Endometrial microvascular endothelial cells (primary cell): ENCODE measurements around the gene S100A4. TPM values are rescaled to one million over a fixed set of nuclear protein-coding genes. Genes with fewer than 3 reads are reported as not detected.
"Not testable (repeated sequence)": the region's sequence is repeated elsewhere in the genome, so short reads cannot be mapped to it uniquely, and the experiment has no call there.

Experiments
- in situ Hi-C: cut with HindIII; loops from 2 replicates; pipeline ENCODE4 v1.10.0; 2017; ENCODE audit warnings: low sequenced_read_pairs, low pct_unique_long_range_greater_than_20kb; ENCODE audit errors: inconsistent ontology term
- total RNA-seq: library from RNA; depleted of rRNA; stranded (reverse); fragments of >200 nt; gene quantifications from one replicate; pipeline ENCODE4 v1.2.3, GENCODE V29; 2015; ENCODE audit errors: inconsistent ontology term

The S100A4 gene
- total RNA-seq, 1 donor from 2014 or later: 9.4 TPM

- in situ Hi-C loops: no loop called here
These were observed 24.7 kb downstream of the S100A4 start for GRCh38 chr1:153520818-153521476.

DNA sequence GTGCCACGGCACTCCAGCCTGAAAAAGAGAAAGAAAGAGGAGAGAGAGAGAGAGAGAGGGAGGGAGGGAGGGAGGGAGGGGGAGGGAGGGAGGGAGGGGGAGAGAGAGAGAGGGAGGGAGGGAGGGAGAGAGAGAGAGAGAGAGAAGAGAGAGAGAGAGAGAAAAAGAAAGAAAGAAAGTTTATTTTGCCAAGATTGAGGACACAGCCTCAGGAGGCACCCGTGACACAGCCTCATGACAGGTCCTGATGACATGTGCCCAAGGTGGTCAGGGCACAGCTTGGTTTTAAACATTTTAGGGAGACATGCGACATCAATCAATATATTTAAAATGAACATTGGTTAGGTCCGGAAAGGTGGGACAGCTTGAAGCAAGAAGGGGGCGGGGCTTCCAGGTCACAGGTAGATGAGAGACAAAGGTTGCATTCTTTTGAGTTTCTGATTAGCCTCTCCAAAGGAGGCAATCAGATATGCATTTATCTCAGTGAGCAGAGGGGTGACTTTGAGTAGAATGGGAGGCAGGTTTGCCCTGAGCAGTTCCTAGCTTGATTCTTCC is 25.4 kb downstream of the S100A4 start:
- in situ Hi-C loops: not testable (repeated sequence)

GRCh38 chr1:153519242-153519641 is 26.4 kb downstream of the S100A4 start:
- in situ Hi-C loops: no loop called here

DNA sequence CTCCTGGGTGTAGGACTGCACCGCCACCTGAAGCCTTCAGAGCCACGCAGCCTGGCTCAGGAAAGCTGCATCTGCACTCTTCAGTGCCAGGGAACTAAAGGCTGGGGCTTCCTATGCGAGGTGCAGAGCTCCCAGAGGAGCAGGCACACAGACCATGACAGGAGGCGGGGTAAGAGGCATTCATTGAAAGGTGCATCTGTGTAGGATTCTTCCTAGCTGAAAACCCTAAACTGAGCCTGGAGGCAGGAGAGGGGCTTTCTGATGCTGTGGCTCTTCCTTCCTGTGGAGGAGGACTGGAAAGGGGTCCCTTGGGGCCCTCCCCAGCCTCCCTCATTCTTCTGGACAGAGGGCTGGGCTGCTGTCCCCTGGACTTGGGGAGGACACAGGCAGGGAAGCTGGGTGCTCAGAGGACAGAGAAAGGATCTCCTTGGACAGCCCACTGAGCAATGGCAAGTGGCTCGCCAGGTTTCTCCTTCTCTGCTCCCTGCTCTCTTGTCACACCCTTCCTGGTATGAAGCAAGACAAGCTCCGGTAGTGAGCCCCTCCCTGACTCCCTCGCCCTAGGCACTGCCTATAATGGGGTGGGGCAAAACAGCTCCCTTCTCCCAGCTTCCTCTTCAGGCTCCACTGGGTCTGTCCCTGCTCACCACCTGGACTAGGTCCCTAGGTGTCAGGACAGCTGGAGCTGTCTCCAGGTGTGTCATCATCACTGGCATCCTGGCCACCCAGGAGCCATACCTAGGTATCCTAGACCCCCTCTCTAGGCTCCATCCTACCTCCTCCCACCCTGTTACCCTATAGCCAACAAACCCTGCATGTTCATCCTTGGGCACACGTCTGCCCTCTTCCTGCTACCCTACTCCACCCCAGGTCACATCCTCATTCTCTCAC is 29.9 kb downstream of the S100A4 start:
- in situ Hi-C loops: no loop called here

DNA sequence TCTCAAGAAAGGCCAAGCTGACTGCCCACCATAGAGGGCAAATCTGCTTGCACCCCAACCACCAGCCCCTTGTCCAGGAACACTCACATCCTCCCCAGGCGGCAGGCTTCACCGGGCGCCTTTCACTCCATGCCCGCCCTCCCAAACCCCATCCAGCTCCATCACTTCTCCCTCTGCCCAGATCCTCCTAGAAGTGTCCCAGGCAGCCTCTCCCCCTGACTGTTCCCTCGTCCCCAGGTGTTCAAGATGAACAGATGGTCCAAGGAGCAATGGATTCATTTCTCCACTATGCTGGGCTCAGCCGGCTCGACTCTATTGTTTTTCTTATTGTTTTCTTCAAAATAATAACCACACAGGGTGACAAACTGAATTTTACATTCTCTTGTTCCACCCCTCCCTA is 31.9 kb downstream of the S100A4 start:
- in situ Hi-C loops: no loop called here

DNA sequence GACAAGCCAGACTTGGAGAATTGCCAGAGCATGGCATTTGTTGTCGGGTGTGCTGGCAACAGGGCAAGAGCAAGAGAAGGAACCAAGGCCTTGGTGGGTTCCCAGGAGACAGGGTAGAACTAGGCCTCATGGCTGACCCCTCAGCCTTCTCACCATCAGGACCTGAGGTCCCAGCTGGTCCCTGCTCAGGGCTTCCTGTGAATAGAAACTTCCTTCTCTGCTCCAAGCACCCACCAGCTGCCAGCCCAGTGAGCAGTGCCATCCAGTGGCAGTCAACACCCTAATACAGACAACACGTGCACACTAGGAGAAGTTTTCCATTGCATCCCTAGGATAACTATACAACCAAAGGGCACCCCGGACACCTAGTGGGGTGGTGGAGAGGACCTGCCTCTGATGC is 32.6 kb downstream of the S100A4 start:
- in situ Hi-C loops: no loop called here

GRCh38 chr1:153510984-153511410 is 34.6 kb downstream of the S100A4 start:
- in situ Hi-C loops: no loop called here

DNA sequence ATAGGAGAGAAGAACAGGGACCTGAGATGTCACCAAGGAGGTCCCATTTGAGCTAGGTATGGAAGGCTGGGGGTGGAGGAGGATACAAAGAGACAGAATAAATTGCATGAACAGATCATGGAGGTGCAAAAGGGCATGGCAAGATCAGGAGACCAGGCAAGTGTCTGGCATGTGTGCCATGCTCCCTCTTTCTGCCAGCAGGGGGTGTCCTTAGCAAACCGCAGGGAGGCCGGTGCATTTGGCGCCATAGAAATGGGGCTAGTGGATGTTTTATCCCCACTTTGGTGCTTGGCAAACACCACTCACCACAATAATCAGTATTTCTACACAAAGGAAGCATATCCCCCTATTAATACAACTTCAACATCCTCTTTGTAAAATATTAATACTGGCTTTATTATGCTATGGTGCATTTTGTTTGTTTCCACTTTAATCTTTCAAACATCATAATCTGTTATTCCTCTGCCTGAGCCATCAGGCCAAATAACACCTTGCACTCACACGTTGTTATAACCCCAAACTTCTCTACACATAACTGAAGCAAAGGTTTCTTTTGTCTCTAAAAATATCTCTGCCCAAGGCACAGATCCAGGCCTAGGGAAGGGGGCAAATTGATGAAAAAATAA is 35.8 kb downstream of the S100A4 start:
- in situ Hi-C loops: no loop called here

GRCh38 chr1:153509036-153509435 is 36.6 kb downstream of the S100A4 start:
- in situ Hi-C loops: no loop called here

GRCh38 chr1:153507926-153508583 is 37.6 kb downstream of the S100A4 start:
- in situ Hi-C loops: no loop called here

DNA sequence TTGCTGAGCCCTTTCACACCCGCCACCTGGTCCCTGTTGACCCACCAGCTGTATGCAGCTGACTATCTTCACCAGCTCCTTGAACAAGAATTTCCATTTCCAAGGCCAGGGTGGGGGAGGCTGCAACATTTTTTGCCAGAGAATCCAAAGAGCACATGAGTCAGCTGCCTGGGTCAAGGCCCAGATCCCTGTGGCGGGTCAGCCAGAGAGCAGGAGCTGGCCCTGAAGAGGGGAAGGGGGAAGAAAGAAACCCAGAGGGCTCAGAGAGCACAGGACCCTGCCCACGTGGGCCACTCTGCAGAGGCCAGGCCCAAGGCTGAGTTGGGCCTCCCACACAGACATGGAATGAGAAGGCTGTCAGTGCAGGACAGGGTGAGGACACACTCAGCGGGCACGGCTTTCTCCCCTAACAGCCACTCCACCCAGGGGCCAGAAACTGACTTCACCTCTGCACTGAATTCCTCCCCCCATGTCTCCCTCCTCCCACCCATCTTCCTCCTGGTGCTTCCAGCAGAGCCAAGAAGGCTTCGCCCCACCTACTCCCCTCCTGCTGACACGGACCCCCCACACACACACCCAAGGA is 38.7 kb downstream of the S100A4 start:
- in situ Hi-C loops: no loop called here

DNA sequence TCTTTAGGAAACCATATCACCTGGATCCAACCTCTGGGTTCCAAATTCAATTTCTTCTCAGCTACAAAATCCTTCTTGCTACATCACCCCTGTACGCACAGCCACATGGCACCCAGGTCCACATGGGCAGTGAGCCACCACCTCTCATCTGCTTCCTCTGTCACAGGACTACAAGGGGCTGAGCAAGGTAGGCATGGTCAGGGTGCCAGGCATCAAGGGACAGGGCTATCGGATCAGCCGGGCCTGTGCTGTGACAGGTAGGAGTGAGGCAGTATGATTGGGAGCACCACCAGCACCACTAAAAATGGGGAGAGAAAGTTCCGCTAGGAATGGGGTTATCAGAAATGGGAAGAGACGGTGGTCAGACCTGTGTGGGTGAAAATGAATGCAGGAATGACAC is 39.2 kb downstream of the S100A4 start:
- in situ Hi-C loops: no loop called here

GRCh38 chr1:153505576-153505975 is 40.0 kb downstream of the S100A4 start:
- in situ Hi-C loops: no loop called here

- in situ Hi-C loops: no loop called here
These were observed 41.8 kb downstream of the S100A4 start for GRCh38 chr1:153503766-153504165.

DNA sequence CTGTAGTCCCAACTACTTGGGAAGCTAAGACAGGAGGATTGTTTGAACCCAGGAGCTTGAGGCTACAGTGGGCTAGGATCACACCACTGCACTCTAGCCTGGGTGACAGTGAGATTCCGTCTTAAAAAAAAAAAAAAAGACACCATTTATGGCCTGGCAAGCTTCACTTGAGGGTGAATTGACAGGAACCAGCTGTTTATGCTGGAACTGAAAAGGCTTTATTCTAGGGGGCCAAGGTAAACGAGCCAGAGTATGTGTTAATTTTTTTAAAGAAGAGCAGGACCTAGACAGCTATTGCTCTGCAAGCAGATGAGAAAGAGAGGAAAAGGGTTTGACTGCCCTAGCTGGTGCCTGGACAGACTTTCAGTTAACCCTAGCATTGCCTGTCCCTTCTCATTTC is 46.9 kb downstream of the S100A4 start:
- in situ Hi-C loops: loop anchor here (25.0 kb wide), 1 partner anchor 136 kb away; the partner anchor contains the start of gene S100A9

DNA sequence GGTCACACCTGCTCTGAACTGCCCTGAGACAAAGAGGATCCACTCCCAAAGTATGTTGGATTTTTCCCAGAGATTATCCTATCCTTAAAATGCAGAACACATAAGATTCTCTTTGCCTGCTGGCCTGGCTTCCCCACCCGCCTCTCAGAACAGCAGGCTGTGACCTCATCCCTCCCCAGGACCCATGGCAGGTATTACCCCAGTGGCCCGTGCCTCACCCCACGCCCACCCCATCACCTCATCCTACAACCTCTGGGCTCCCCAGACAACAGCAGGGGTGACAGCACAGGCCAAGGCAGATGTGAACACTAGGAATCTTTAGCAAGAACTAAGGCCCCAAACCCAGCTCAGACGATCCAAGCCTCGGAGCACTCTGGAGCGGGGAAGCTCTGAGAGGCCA is 50.1 kb downstream of the S100A4 start:
- in situ Hi-C loops: loop anchor here (25.0 kb wide), 1 partner anchor 133 kb away; the partner anchor contains the start of gene S100A9

DNA sequence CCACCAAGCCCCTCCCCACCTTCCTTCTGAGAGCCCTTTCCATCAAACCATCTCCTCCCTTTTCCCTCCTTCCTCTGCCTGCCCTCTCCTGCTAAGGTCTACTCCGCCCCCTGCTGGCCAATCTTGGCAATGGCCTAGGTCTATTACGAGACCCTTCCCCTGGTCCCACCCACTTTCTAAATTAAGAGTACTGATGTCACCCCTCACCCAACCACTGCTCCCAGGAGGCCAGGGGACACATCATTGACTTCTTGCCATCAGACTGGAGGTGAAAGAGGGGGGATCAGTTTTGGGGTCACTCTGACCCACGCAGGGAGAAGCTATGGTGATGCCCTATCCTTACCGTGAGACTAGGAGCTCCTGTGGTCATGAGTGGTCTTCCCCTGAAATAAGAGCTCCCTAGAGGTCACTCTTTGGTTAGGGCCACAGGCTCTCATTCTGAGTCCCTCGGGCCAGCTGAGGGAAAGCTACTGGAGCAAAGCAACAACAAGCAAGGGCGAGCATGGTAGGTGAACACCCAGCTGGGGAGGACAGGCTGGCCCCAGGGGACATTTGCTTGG is 50.5 kb downstream of the S100A4 start:
- in situ Hi-C loops: loop anchor here (25.0 kb wide), 1 partner anchor 133 kb away; the partner anchor contains the start of gene S100A9
